GM19463 (cell line): ENCODE results near the gene RASL10B.

Experiments
- ATAC-seq: cut with Tn5 transposase; IDR thresholded peaks from one replicate; pipeline ENCODE4 v1.9.1; 2021; ENCODE audit warnings: mild to moderate bottlenecking, moderate library complexity; ENCODE audit not compliant: unreplicated experiment

Gene RASL10B

DNA sequence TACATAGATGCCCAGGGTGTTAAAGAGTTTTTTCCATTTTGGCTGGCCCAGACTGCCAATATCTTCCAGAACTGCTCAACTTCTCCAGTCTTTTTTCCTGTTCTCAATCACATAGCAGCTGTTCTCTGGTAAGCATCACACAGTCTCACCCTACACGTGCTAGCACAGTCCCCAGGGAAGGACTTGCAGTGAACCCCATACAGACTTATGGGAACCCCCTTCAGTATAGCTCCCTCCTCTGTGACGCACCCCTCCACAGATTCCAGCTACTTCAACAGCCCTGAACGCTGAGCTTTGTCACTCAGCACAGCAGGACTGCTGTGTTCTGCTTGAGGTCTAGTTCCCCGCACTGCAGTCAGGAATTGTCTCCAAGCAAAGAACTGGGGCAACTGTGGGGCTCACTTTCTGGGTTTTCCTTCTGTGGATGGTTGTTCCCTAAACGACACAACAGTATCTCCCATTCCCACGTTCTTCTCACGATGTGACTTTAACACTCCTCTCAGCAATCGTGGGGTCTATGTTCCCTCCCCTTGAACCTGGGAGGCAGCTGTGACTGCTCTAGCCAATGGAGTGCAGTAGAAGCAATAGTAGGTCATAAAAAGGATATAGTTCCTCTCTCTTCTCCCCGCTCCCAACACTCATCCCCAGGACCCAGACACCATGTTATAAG, 60.4 kb downstream of the RASL10B start:
- no peak for ATAC-seq
